H54 (cell line): ENCODE data around the gene SNCG.
"Not testable (repeated sequence)": the region's sequence is repeated elsewhere in the genome, so short reads cannot be mapped to it uniquely, and the experiment has no call there.

ENCODE experiments used
- DNase-seq: peaks from one replicate; pipeline ENCODE4 v3.0.0; 2011; ENCODE audit warnings: low spot score, mixed read lengths; ENCODE audit not compliant: insufficient read length
- FAIRE-seq: peaks from 3 replicates; lab custom pipeline; 2011; peaks lifted over from hg19 to GRCh38; lab: Jason Lieb, UNC
- POLR2A ChIP-seq: IDR thresholded peaks from 2 replicates; pipeline ENCODE4 v1.6.1; 2011; ENCODE audit warnings: low read depth, mild to moderate bottlenecking, low read length

Gene SNCG

GRCh38 chr10:86958116-86958900 is at the start of gene SNCG:
SNCG (plus strand) TSS chr10:86958599; CDS start chr10:86958698, 99 bp downstream.
- no peak for DNase-seq
- TF ChIP-seq POLR2A, result no peak
- no peak for FAIRE-seq

DNA sequence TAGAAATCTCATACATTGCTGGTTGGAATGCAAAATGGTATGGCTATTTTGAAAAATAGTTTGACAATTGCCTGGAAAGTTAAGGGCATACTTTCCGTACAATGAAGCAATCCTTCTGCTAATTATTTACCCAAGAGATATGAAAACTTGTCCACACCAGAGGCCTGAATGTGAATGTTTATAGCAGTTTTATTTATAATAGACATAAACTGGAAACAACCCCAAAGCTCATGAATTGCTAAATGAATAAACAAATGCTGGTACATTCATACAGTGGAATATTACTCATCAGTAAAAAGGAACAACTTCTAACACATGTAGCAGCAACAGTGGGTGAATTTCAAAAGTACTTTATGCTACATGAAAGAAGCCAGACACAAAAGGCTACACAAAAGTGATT is 43.7 kb upstream of the SNCG start:
- no peak for TF ChIP-seq POLR2A
- DNase-seq (no peak), FAIRE-seq (peak; percentile 58)

DNA sequence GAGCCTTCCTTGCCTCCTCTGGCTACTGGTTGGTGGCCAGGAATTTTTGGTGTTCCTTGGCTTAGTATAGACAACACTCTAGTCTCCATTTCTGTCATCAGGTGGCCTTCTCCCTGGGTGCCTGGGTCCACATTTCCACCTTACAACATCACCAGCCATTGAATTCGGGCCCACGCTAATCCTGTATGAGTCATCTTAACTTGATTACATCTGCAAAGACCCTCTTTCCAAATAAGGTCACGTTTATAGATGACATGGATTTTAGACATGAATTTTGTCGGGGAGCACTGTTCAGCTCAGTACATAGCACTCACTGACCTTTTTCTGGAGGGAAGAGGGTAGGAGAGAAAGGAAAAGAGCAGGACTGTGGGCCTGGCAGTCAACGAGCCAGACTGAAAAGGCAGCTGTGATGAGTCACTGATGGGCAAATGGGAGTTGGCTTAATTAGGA is 40.4 kb upstream of the SNCG start:
- DNase-seq, result no peak
- FAIRE-seq, result peak; percentile 60
- no peak for TF ChIP-seq POLR2A

DNA sequence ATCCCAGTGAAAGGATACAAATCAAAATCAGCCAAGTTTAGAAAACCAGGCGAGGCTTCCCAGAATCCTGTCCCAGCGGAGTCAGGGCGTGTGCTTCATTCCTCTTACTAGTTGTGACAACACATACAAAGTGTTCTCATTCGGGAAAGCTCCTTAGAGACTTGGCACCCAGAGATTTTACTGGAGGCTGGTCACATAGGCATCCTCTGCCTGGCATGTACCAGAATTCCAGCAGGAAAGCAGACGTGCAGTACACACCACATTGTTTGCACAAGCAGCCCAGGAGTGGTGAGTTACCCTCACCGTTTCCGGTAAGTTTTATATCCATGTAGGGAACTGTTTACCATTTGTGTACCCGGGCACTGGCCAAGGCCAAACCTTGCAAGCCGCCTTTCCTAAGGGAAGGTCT is 35.8 kb upstream of the SNCG start:
- DNase-seq, result no peak
- FAIRE-seq, result no peak
- TF ChIP-seq POLR2A, result no peak

- DNase-seq (no peak), FAIRE-seq (no peak)
- no peak for TF ChIP-seq POLR2A
Measured at GRCh38 chr10:86929468-86930380, 28.7 kb upstream of the SNCG start.

DNA sequence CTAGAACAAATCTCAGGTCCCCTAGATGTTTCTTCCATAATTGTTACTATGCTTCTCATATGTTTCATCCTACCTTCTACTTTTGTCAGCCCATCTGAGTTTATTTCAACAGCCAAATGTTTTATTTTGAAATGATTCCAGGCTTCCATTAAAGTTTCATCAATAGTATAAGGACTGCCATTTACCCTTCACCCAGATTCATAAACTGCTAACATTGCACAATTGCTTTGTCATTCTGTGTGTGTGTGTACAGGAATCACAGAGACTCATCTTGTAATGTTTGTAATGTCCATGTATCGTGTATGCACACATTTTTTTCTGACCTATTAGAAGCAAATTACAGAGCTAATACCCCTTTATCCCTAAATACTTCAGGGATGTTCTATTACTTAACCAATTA is 26.5 kb upstream of the SNCG start:
- DNase-seq, result no peak
- TF ChIP-seq POLR2A, result no peak
- FAIRE-seq, result no peak

GRCh38 chr10:86932674-86933073 is 25.7 kb upstream of the SNCG start:
- no peak for DNase-seq
- TF ChIP-seq POLR2A, result no peak
- no peak for FAIRE-seq

DNA sequence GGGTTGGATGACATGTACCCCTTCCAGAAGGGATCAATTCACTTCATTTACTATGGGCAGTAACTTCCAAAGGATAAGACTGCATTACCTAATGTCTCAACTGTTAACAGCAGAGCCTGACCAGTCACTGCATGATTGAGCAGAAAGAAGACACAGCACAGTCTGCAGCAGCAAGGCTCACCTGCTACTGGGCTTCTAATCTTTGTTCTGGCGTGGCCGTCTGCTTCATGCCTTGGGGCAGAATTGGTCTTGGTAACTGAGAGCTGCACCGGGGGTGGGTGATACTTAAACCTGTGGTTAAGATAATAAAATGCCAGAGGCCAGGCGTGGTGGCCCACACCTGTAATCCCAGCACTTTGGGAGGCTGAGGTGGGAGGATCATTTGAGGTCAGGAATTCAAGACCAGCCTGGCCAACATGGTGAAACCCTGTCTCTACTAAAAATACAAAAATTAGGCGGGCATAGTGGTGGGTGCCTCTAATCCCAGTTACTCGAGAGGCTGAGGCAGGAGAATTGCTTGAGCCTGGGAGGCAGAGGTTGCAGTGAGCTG is 24.2 kb upstream of the SNCG start:
- DNase-seq, FAIRE-seq: not testable (repeated sequence)

DNA sequence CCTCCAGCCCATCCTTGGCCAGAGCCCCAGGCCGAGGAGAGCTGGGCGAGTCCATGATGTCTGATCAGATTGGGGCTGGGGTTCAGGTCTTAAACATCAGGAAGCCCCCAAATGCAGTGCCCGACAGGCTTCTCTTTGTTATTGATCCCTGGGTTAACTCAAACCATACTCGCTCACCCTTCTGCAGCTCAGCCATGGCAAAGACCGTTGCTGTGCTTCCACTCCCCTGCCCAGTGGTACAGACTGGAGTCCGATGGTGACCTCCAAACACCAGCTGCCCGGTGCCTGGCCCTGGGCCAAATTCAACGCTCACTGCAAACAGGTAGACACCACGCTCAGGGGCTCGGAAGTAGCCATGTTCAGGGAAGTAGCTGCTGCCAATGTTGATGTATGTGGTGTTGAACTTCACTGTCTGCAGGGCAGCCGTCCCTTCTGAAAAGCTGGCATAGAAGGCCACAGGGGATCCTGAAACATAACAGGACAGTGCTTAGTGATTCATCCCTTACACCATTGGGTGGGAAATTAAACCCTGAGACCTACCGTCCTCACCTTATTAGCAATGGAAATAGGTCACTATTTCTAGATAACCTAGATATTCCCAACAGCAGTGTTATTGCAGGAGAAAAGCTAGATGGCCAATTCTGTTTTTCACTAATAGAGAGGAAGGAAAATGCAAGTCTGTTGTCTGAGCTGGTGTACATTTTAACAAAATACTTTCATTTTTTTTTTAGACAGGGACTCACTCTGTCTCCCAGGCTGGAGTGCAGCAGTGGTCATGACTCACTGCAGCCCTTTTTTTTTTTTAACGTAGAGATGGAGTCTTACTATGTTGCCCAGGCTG is 21.5 kb upstream of the SNCG start:
- peak; percentile 61 for DNase-seq
- TF ChIP-seq POLR2A, result no peak
- FAIRE-seq, result no peak

GRCh38 chr10:86937502-86938154 is 20.8 kb upstream of the SNCG start:
- no peak for FAIRE-seq
- TF ChIP-seq POLR2A, result no peak
- no peak for DNase-seq

- DNase-seq (no peak), FAIRE-seq (no peak)
- TF ChIP-seq POLR2A, result no peak
Measured at GRCh38 chr10:86938260-86938659, 20.1 kb upstream of the SNCG start.

- not testable (repeated sequence) for FAIRE-seq
Measured at GRCh38 chr10:86940076-86940475, 18.3 kb upstream of the SNCG start.

DNA sequence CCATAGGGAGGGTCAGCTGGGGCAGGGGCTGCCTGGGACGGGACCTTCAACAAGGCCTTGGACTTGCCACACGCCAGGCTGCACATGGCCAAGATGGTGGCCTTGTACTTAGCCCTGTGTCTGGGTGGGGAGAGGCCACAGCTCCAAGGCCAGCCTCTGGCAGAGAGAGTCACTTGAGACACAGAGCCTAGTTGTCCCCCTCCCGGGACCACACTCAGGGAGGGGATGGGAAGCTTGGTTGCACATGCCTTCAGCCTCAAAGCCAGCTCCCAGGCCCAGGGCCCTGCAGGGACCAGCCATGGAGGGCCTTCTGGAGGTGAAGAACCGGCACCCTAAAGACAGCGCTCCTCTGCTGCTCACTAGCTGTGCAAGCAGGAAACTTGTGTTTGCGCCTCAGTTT is 17.7 kb upstream of the SNCG start:
- no peak for FAIRE-seq
- no peak for TF ChIP-seq POLR2A
- DNase-seq, result no peak

More at GRCh38 chr10:86940076-86940475, 18.3 kb upstream of the SNCG start:
- DNase-seq, result not testable (repeated sequence)
